Hippocampal formation (tissue), 2 donors: ENCODE results near the gene VKORC1L1.
"Not testable (repeated sequence)": the region's sequence is repeated elsewhere in the genome, so short reads cannot be mapped to it uniquely, and the experiment has no call there.

Experiments used
- DNase-seq, 2 donors: peaks; one replicate each; lab custom pipeline; 2025; lab: John Stamatoyannopoulos, UW

Gene VKORC1L1

GRCh38 chr7:65976659-65977196 is 103.9 kb downstream of the VKORC1L1 start:
- no peak for DNase-seq

GRCh38 chr7:65978891-65979582 is 106.2 kb downstream of the VKORC1L1 start:
- no peak for DNase-seq

GRCh38 chr7:65979583-65980477 is 107.0 kb downstream of the VKORC1L1 start:
- DNase-seq: no peak

- peak in 1 of 2 donors; percentile 4 for DNase-seq
Observed at GRCh38 chr7:65980478-65981250, 107.8 kb downstream of the VKORC1L1 start.

DNA sequence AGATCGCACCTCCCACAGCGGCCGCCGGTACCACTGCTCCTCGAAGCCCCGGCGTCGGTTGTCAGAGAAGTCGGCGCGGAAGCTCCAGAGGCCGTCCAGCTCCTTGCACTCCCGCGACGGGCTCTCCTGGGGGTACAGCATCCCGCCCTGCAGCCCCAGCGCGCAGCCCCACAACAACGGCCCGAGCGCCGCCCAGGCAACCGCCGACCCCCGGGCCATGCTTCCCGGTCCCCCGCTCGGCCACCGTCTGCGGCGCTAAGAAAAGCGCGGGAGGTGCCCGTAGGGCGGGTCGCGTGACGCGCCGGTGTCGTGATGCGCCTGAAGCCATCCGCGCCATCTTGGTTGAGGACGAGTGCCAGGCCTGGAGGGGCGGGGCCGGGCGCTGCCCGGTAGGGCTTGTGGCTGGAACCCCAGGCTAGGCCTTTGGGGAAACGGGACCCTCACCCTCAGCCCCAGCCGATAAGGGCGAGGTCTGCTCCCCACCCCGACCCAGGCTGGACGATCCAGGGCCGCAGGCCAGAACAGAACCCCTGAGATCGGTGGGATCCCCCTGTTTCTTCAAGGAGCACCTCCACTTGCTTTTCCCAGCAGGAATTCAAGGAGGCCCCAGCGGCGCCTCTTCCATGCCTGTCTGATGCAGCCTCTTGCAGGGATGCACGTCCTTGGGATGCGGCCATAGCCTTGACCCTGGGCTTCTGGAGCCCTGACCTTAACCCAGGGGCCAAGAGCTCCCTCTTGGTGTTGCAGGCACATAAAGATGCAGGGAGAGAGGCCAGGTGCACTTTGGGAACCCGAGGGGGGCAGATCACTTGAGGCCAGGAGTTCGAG is 109.3 kb downstream of the VKORC1L1 start, which contains the start of gene GUSB:
TSS of gene GUSB (minus strand) at position 249 of the 828 bp plus-strand sequence. CDS start at position 219, 30 bp downstream.
- peak; percentile 86 to 89 for DNase-seq

GRCh38 chr7:65983965-65984658 is 111.2 kb downstream of the VKORC1L1 start:
- DNase-seq: no peak

DNA sequence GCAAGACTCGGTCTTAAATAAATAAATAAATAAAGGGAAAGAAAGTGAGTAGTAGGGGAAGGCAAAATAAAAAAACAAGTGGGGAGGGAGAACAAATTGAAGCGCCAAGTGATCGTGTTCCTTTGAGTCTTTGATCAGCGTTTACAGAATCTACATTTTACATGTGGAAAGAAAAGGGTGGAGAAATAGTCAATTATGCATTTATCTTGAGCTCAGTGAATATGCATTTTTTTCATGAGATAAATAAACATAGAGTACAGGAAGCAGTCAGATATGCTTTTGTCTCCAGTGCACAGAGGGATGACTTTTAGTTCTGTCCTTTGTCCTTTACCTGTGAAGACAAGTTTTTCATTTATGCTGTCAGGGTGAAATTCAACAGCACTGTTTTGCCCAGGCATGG is 115.2 kb downstream of the VKORC1L1 start:
- DNase-seq: no peak

GRCh38 chr7:65988503-65988902 is 115.6 kb downstream of the VKORC1L1 start:
- DNase-seq: not testable (repeated sequence)

DNA sequence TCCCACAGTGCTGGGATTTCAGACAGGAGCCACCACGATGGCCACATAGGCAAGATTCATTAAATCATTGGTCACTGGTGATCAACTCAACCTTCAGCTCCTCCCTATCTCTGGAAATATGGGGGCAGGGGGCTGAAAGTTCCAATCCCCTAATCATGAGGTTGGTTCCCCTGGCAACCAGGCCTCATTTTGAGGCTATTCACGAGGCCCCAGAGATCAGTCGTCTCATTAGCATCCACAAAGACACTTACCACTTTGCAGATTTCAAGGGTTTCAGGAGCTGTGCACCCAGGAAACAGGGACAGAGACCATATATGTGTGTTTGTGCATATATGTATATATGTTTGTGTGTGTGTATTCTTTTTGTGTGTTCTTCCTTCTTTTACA is 116.8 kb downstream of the VKORC1L1 start:
- no peak for DNase-seq

GRCh38 chr7:65991829-65992228 is 119.0 kb downstream of the VKORC1L1 start:
- not testable (repeated sequence) for DNase-seq

DNA sequence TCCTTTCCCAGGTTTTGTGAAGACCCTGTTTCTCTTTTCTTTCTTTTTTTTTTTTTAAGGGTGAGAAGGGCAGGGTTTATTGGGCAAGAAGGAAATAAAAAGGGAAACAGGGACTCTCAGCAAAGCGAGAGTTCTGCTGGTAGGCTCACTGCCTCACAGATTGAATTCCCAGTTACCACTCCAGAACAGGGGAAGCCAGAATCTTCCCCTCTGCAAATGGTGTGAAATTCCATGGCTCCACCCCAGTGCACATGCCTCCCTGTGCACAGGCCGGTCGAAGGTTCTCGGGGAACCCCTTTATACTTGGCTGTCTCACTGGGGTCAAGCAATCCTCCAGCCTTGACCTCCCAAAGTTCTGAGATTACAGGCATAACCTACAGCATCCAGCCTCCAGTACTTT is 119.7 kb downstream of the VKORC1L1 start:
- DNase-seq: no peak

- not testable (repeated sequence) for DNase-seq
Observed at GRCh38 chr7:65994984-65995383, 122.1 kb downstream of the VKORC1L1 start.

GRCh38 chr7:66000823-66001417 is 128.0 kb downstream of the VKORC1L1 start:
- not testable (repeated sequence) for DNase-seq

- DNase-seq: not testable (repeated sequence)
Observed at GRCh38 chr7:66005115-66005671, 132.3 kb downstream of the VKORC1L1 start.

- DNase-seq: no peak
Observed at GRCh38 chr7:66007232-66007631, 134.4 kb downstream of the VKORC1L1 start.
